SK-N-SH (cell line): ENCODE results near the gene TRIM43B. TPM values are rescaled to one million over a fixed set of nuclear protein-coding genes. Genes with fewer than 3 reads are reported as not detected.

Experiments used
- CTCF ChIA-PET: fragments of 300-600, 350-600 bp; formaldehyde crosslinking; extraction: SDS; loops from one replicate; lab custom pipeline; 2021; lab: Yijun Ruan, JAX
- POLR2A ChIA-PET: fragments of 350-600 bp; sonication (Branson Sonifier 250); formaldehyde crosslinking; extraction: SDS; loops from one replicate; lab custom pipeline; 2020; ENCODE audit warnings: antibody characterized with exemption, inconsistent platforms; lab: Yijun Ruan, JAX
- DNase-seq: peaks from one replicate; pipeline ENCODE4 v3.0.0; 2012
- H2AFZ ChIP-seq: fragments of 200-600 bp; sonication (generic); 2 replicates; pipeline ENCODE4 v1.8.1; 2016; ENCODE audit warnings: antibody characterized with exemption, mild to moderate bottlenecking, low read depth
- H3F3A ChIP-seq: fragments of 200-600 bp; sonication (generic); replicated peaks from 2 replicates; pipeline ENCODE3; 2016; ENCODE audit warnings: antibody characterized with exemption, mild to moderate bottlenecking; ENCODE audit not compliant: insufficient read depth
- H3K27ac ChIP-seq, 2 experiments: fragments of 200-500 bp in 1 of 2; fragments of 200-600 bp in 1 of 2; sonication (Bioruptor generic) in 1 of 2; sonication (generic), shearing (Covaris generic) in 1 of 2; 2 replicates each; pipeline versions ENCODE4 v1.5.1 to v1.6.1; 2014 to 2016; ENCODE audit warnings: low read depth in 2 of 2, inconsistent platforms in 1 of 2, low read length in 1 of 2, mild to moderate bottlenecking in 1 of 2, mixed read lengths in 1 of 2
- H3K27me3 ChIP-seq: fragments of 200-600 bp; sonication (generic), shearing (Covaris generic); 2 replicates; pipeline ENCODE4 v1.6.1; 2016; ENCODE audit warnings: mixed run types; ENCODE audit not compliant: insufficient read depth
- H3K36me3 ChIP-seq, 2 experiments: fragments of 200-500 bp in 1 of 2; fragments of 200-600 bp in 1 of 2; sonication (Bioruptor generic) in 1 of 2; sonication (generic) in 1 of 2; replicated peaks in 1 of 2; 2 replicates each; pipeline versions ENCODE3 to v1.5.1; 2014 to 2016; ENCODE audit warnings: low read length in 1 of 2, mild to moderate bottlenecking in 1 of 2; ENCODE audit not compliant: insufficient read depth in 2 of 2, control insufficient read depth in 1 of 2
- H3K4me1 ChIP-seq, 2 experiments: fragments of 200-500 bp in 1 of 2; fragments of 200-600 bp in 1 of 2; sonication (Bioruptor generic) in 1 of 2; sonication (generic), shearing (Covaris generic) in 1 of 2; 2 replicates each; pipeline versions ENCODE4 v1.5.1 to v1.6.1; 2014 to 2016; ENCODE audit warnings: low read depth in 1 of 2, low read length in 1 of 2, mixed run types in 1 of 2; ENCODE audit not compliant: insufficient read depth in 2 of 2, control insufficient read depth in 1 of 2
- H3K4me2 ChIP-seq: fragments of 200-600 bp; sonication (generic), shearing (Covaris generic); 2 replicates; pipeline ENCODE4 v1.6.1; 2017; ENCODE audit warnings: mixed run types
- H3K4me3 ChIP-seq, 2 experiments: fragments of 200-500 bp in 1 of 2; fragments of 200-600 bp in 1 of 2; sonication (Bioruptor generic) in 1 of 2; sonication (generic), shearing (Covaris generic) in 1 of 2; 2 replicates each; pipeline versions ENCODE4 v1.5.1 to v1.8.1; 2014 to 2016; ENCODE audit warnings: low read depth in 2 of 2, inconsistent platforms in 1 of 2, low read length in 1 of 2, mild to moderate bottlenecking in 1 of 2, mixed read lengths in 1 of 2, moderate library complexity in 1 of 2
- H3K79me2 ChIP-seq: fragments of 200-600 bp; sonication (generic); 2 replicates; pipeline ENCODE4 v1.8.1; 2017; ENCODE audit warnings: mild to moderate bottlenecking; ENCODE audit not compliant: insufficient read depth
- H3K9ac ChIP-seq: fragments of 200-600 bp; sonication (generic); 2 replicates; pipeline ENCODE4 v1.6.1; 2017; ENCODE audit warnings: mixed run types
- H3K9me2 ChIP-seq: fragments of 200-600 bp; sonication (generic); 2 replicates; pipeline ENCODE4 v1.6.1; 2017; ENCODE audit warnings: mixed run types
- H3K9me3 ChIP-seq: fragments of 200-600 bp; sonication (generic); 2 replicates; pipeline ENCODE4 v1.6.1; 2017; ENCODE audit warnings: mixed run types, mild to moderate bottlenecking, moderate library complexity
- H4K20me1 ChIP-seq: fragments of 200-600 bp; sonication (generic); 2 replicates; pipeline ENCODE4 v1.6.1; 2017; ENCODE audit warnings: mild to moderate bottlenecking, mixed run types; ENCODE audit not compliant: insufficient read depth
- CHD2 ChIP-seq: fragments of 150-350 bp; IDR thresholded peaks from 2 replicates; pipeline ENCODE4 v1.6.1; 2018; ENCODE audit warnings: low read length; ENCODE audit not compliant: partially characterized antibody
- EZH2phosphoT487 ChIP-seq: fragments of 200-600 bp; sonication (generic); IDR thresholded peaks from 2 replicates; pipeline ENCODE4 v1.6.1; 2017; ENCODE audit warnings: low read depth, mixed run types, mild to moderate bottlenecking, antibody characterized with exemption, moderate library complexity, borderline replicate concordance
- FOSL2 ChIP-seq: IDR thresholded peaks from 2 replicates; pipeline ENCODE4 v1.4.0; 2012; ENCODE audit warnings: low read depth, mild to moderate bottlenecking, moderate library complexity, borderline replicate concordance
- GABPA ChIP-seq: IDR thresholded peaks from 2 replicates; pipeline ENCODE4 v1.4.0; 2012; ENCODE audit warnings: low read depth, mild to moderate bottlenecking
- GATA2 ChIP-seq: sonication (generic); formaldehyde crosslinking; IDR thresholded peaks from 2 replicates; pipeline ENCODE4 v1.5.0; 2020; ENCODE audit warnings: mild to moderate bottlenecking, missing genetic modification reagents
- JUND ChIP-seq: IDR thresholded peaks from 2 replicates; pipeline ENCODE4 v1.4.0; 2012
- MEF2A ChIP-seq: IDR thresholded peaks from 2 replicates; pipeline ENCODE4 v1.4.0; 2012; ENCODE audit warnings: low read depth, borderline replicate concordance
- POLR2AphosphoS5 ChIP-seq: IDR thresholded peaks from 2 replicates; pipeline ENCODE4 v1.6.1; 2012; ENCODE audit warnings: low read depth, low read length
- RAD21 ChIP-seq: IDR thresholded peaks from 2 replicates; pipeline ENCODE4 v1.6.1; 2012; ENCODE audit warnings: mild to moderate bottlenecking, low read length
- RFX5 ChIP-seq: IDR thresholded peaks from 2 replicates; pipeline ENCODE4 v1.6.1; 2012; ENCODE audit warnings: mild to moderate bottlenecking, improper control_type of control experiment, low read length
- RXRA ChIP-seq: IDR thresholded peaks from 2 replicates; pipeline ENCODE4 v1.4.0; 2012; ENCODE audit warnings: low read depth, mild to moderate bottlenecking, borderline replicate concordance
- TAF1 ChIP-seq: IDR thresholded peaks from 2 replicates; pipeline ENCODE4 v1.6.1; 2012; ENCODE audit warnings: low read depth, mild to moderate bottlenecking, low read length, moderate library complexity, borderline replicate concordance
- TCF12 ChIP-seq: IDR thresholded peaks from 2 replicates; pipeline ENCODE4 v1.4.0; 2012
- TEAD4 ChIP-seq: IDR thresholded peaks from 2 replicates; pipeline ENCODE4 v1.4.0; 2012; ENCODE audit warnings: mild to moderate bottlenecking, borderline replicate concordance; ENCODE audit not compliant: insufficient read depth
- YY1 ChIP-seq: IDR thresholded peaks from 2 replicates; pipeline ENCODE4 v1.4.0; 2012; ENCODE audit warnings: low read depth, mild to moderate bottlenecking
- WGBS: methylation state at CpG from one replicate; pipeline ENCODE4 v1.1.6; 2017; ENCODE audit warnings: low lambda C conversion rate; 5-methylcytosine and 5-hydroxymethylcytosine counted together
- polyA plus RNA-seq, 3 experiments: library from polyadenylated mRNA; depleted of rRNA; stranded (reverse); fragments of >200 nt; gene quantifications; 2 replicates each; pipeline ENCODE4 v1.2.3, GENCODE V29; 2012
- TF ChIP-seq, protein P1 (sequence below): fragments of 200-600 bp; sonication (generic); IDR thresholded peaks from 2 replicates; pipeline ENCODE4 v1.6.1; 2017; ENCODE audit warnings: antibody characterized with exemption, mild to moderate bottlenecking, moderate library complexity
- TF ChIP-seq, protein P2 (sequence below): IDR thresholded peaks from 2 replicates; pipeline ENCODE4 v1.6.1; 2012; ENCODE audit warnings: mild to moderate bottlenecking, low read depth, low read length, moderate library complexity

TRIM43B gene
- polyA plus RNA-seq, 1 of the 3 experiments (the other 2 are of a cell fraction), result 0.12 TPM

DNA sequence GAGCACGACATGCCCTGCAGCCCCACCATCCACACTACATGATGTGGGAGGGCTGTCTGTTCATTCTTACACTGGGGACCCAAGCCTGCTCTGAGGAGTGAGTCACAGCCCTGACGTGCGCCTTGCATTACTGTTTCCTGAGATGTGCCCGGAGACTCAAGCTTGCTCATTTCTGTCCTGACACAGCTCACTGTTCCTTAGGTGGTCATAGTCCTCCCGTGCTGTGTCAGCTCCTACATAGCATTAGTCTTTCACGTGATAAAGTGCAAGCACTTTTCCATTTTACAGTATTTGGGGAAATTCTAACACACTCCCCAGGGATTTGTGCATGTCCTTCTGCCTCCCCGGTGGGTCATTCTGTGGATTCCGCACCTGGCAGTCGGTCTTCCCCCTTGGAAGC lies 46.2 kb upstream of the TRIM43B start:
- no peak overlapping the region; the same call in 1 of the 2 replicates for H3K4me2 ChIP-seq
- no peaks in the 10 kb centered on the region for H4K20me1 ChIP-seq
- peaks cover 0 to 3% of the 10 kb centered on the region in 2 experiments; a peak in 2 of 4 replicates for H3K4me1 ChIP-seq
- H3K9ac ChIP-seq, result no peak overlapping the region
- peaks cover 26% of the 10 kb centered on the region for H3K79me2 ChIP-seq
- H3K27ac ChIP-seq, result no peak overlapping the region
- peaks cover 5 to 17% of the 10 kb centered on the region in 2 experiments for H3K36me3 ChIP-seq
- CTCF ChIA-PET, result interaction anchor here (1.7 kb wide), 1 partner anchor 186 kb away, joined by 4 read pairs; no protein-coding TSS in a partner anchor
- no peaks in the 10 kb centered on the region for H3K9me2 ChIP-seq
- no peak overlapping the region for H2AFZ ChIP-seq
- no peak for DNase-seq
- 70% methylated on average over 8 of the region's 9 CpGs for WGBS
- no peaks in the 10 kb centered on the region for H3K27me3 ChIP-seq
- H3F3A ChIP-seq, result no peaks in the 10 kb centered on the region
- POLR2A ChIA-PET, result no interaction called here
- H3K4me3 ChIP-seq, result no peak overlapping the region
- H3K9me3 ChIP-seq, result no peaks in the 10 kb centered on the region
- TF ChIP-seq RAD21 (no peak), JUND (0 out of 2 replicates have a peak, but pooled peaks have one; percentile 26), FOSL2 (peak; percentile 70), TCF12 (no peak)
- TF ChIP-seq, protein P1, sequence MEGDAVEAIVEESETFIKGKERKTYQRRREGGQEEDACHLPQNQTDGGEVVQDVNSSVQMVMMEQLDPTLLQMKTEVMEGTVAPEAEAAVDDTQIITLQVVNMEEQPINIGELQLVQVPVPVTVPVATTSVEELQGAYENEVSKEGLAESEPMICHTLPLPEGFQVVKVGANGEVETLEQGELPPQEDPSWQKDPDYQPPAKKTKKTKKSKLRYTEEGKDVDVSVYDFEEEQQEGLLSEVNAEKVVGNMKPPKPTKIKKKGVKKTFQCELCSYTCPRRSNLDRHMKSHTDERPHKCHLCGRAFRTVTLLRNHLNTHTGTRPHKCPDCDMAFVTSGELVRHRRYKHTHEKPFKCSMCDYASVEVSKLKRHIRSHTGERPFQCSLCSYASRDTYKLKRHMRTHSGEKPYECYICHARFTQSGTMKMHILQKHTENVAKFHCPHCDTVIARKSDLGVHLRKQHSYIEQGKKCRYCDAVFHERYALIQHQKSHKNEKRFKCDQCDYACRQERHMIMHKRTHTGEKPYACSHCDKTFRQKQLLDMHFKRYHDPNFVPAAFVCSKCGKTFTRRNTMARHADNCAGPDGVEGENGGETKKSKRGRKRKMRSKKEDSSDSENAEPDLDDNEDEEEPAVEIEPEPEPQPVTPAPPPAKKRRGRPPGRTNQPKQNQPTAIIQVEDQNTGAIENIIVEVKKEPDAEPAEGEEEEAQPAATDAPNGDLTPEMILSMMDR, result no peak

DNA sequence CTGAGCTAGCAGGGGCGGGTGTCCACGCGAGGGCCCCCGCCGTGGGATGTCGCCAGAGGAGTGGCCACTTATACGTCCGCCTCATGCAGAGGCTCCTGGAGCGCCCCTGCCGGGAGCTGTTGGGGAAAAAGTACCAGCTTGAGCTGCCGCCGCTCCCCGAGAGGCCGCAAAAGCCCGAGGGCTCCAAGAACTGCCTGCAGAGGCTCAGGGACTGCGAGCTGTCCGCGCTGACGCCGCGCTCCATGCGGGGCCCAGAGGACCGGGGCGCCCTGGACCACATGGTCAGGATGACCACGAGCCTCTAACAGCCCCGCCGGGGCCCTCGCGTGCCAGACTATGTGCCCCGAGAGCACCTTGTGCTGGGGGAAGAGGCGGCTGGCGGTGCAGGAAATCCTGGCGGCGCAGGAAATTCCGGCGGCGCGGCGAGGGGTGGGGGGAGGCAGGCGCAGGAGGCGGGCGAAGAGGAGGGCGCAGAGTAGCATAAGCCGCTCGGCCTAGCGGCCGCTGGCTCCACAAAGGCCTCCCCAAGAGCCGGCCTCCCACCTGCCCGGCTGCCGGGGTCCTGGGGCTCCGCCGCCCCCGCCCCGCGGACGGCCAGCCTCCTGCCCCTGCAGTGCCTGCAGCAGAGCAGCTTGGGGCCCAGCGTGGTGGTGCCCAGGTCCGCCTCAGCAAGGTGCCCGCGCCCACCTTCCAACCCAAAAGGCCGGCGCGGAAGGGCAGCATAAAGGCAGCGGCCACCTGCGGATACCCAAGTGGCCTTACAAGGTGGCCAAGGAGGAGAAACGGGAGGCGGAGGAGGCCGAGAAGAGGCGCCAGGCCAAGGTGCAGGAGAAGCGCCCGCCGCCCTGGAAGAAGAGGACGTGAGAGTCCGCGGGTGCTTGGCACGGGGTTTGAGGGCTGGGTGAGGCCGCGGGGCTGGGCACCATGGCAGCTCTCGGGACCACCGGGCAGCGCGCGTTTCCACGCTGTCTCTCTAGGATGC lies 42.1 kb upstream of the TRIM43B start:
- POLR2A ChIA-PET, result no interaction called here
- CTCF ChIA-PET, result no interaction called here
- Histone ChIP-seq H2AFZ (peak overlapping the region; percentile 91), H3K4me1 (peaks cover 0 to 5% of the 10 kb centered on the region in 2 experiments; a peak in 2 of 4 replicates), H3K9ac (peak overlapping the region; percentile 76), H3K79me2 (peaks cover 22% of the 10 kb centered on the region), H3K9me3 (no peaks in the 10 kb centered on the region), H3K4me3 (peak overlapping the region; percentile 64 to 66), H4K20me1 (no peaks in the 10 kb centered on the region), H3K36me3 (peaks cover 5 to 14% of the 10 kb centered on the region in 2 experiments), H3K27me3 (no peaks in the 10 kb centered on the region), H3F3A (no peaks in the 10 kb centered on the region), H3K9me2 (no peaks in the 10 kb centered on the region), H3K27ac (peak overlapping the region; percentile 30 to 51; a peak in 3 of 4 replicates), H3K4me2 (peak overlapping the region; percentile 78)
- peak; percentile 80 for DNase-seq
- 17% methylated on average over 23 of the region's 84 CpGs for WGBS
- no peak for TF ChIP-seq JUND
- TF ChIP-seq TAF1, result 0 out of 2 replicates have a peak, but pooled peaks have one; percentile 25
- TF ChIP-seq GABPA, result peak; percentile 81
- no peak for TF ChIP-seq MEF2A
- peak; percentile 43; the same call in 1 of the 2 replicates for TF ChIP-seq TEAD4
- TF ChIP-seq EZH2phosphoT487, result no peak
- TF ChIP-seq, protein P2, sequence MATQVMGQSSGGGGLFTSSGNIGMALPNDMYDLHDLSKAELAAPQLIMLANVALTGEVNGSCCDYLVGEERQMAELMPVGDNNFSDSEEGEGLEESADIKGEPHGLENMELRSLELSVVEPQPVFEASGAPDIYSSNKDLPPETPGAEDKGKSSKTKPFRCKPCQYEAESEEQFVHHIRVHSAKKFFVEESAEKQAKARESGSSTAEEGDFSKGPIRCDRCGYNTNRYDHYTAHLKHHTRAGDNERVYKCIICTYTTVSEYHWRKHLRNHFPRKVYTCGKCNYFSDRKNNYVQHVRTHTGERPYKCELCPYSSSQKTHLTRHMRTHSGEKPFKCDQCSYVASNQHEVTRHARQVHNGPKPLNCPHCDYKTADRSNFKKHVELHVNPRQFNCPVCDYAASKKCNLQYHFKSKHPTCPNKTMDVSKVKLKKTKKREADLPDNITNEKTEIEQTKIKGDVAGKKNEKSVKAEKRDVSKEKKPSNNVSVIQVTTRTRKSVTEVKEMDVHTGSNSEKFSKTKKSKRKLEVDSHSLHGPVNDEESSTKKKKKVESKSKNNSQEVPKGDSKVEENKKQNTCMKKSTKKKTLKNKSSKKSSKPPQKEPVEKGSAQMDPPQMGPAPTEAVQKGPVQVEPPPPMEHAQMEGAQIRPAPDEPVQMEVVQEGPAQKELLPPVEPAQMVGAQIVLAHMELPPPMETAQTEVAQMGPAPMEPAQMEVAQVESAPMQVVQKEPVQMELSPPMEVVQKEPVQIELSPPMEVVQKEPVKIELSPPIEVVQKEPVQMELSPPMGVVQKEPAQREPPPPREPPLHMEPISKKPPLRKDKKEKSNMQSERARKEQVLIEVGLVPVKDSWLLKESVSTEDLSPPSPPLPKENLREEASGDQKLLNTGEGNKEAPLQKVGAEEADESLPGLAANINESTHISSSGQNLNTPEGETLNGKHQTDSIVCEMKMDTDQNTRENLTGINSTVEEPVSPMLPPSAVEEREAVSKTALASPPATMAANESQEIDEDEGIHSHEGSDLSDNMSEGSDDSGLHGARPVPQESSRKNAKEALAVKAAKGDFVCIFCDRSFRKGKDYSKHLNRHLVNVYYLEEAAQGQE, result peak; percentile 47; the same call in 1 of the 2 replicates
- TF ChIP-seq CHD2, result no peak
- TF ChIP-seq, protein P1, result peak; percentile 18
- TF ChIP-seq RFX5, result no peak
- TF ChIP-seq TCF12, result peak; percentile 19; the same call in 1 of the 2 replicates
- TF ChIP-seq POLR2AphosphoS5, result peak; percentile 70
- 0 out of 2 replicates have a peak, but pooled peaks have one; percentile 5 for TF ChIP-seq YY1
- TF ChIP-seq RXRA, result no peak
- peak; percentile 21; the same call in 1 of the 2 replicates for TF ChIP-seq GATA2 (CRISPR knock-in tag)
